Measurements from ENCODE around the gene VWA5A.

The VWA5A gene

DNA sequence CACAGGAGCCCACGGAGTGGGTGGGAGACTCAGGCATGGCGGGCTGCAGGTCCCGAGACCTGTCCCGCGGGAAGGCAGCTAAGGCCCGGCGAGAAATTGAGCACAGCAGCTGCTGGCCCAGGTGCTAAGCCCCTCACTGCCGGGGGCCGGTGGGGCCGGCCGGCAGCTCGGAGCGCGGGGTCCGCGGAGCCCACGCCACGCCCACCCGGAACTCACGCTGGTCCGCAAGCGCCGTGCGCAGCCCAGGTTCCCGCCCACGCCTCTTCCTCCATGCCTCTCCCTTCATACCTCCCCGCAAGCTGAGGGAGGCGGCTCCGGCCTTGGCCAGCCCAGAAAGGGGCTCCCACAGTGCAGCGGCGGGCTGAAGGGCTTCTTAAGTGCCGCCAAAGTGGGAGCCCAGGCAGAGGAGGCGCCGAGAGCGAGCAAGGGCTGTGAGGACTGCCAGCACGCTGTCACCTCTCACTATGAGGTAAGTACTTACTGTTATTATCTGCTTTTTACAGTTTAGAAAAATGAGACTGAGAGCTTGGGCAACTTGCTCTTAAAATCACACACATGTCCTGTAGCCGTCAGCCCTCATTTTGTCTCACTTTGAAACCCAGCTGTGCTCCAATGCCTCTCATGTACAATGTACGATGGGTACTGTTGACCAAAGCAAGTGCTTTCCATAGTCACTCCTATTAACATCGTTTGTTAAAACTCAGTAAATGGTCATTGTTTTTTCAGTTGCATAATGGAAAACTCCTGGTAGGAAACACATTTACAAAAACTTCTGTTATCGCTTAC, 55.7 kb downstream of the VWA5A start:
- H3K27ac Mint-ChIP-seq: no peak overlapping the region

DNA sequence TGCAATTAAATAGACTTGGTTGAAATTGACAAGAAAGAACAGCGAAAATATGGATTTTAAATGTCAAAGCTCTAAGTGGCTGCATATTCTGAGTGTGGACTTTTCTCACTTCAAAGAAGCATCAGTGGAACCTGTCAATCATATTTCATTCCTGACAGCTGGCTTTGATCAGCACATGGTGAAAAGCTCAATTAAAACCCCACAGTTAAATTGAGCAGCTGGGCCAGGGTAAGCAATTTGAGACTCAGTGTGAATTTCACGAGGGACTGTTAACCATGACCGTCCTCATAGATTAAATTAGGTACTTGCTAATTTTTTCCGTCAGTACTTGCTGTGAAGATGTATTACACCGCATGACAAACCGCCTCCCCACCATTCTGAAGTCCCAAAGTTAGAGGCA, 56.9 kb downstream of the VWA5A start:
- peaks cover 3% of the 10 kb centered on the region for H3K27me3 Mint-ChIP-seq (ENCODE audit: low read depth)
- H3K4me1 Mint-ChIP-seq (ENCODE audit: low read depth): no peaks in the 10 kb centered on the region
- H3K36me3 Mint-ChIP-seq (ENCODE audit: low read depth): no peaks in the 10 kb centered on the region
- no peaks in the 10 kb centered on the region for H3K9me3 Mint-ChIP-seq
- no peak overlapping the region for H3K27ac Mint-ChIP-seq
- no peak overlapping the region for H3K4me3 Mint-ChIP-seq

More for the DNA sequence above, 55.7 kb downstream of the VWA5A start:
- H3K27me3 Mint-ChIP-seq (ENCODE audit: low read depth): peaks cover 3% of the 10 kb centered on the region
- H3K4me3 Mint-ChIP-seq: no peak overlapping the region
- H3K36me3 Mint-ChIP-seq (ENCODE audit: low read depth): no peaks in the 10 kb centered on the region
- H3K4me1 Mint-ChIP-seq (ENCODE audit: low read depth): no peaks in the 10 kb centered on the region
- no peaks in the 10 kb centered on the region for H3K9me3 Mint-ChIP-seq

DNA sequence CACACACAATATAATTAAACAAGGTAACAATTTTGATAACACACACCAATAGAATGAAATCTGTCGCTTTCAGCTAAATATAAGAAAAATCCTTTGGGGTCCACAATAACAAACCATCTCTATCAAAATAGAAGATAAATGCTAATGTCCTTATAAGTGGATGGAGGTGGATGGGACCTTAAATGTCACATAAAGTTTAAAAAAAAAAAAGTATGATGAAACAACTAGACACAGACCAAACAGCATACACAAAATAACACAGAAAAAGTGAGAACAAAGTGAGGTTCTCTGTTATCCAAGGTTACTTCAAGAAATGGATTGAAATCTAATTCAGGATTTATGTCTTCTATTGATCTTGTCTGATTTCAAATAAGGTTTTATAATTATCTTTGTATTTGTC, 57.3 kb downstream of the VWA5A start:
- Mint-ChIP-seq H3K4me3 (no peak overlapping the region), H3K36me3 (ENCODE audit: low read depth) (no peaks in the 10 kb centered on the region), H3K4me1 (ENCODE audit: low read depth) (no peaks in the 10 kb centered on the region)

DNA sequence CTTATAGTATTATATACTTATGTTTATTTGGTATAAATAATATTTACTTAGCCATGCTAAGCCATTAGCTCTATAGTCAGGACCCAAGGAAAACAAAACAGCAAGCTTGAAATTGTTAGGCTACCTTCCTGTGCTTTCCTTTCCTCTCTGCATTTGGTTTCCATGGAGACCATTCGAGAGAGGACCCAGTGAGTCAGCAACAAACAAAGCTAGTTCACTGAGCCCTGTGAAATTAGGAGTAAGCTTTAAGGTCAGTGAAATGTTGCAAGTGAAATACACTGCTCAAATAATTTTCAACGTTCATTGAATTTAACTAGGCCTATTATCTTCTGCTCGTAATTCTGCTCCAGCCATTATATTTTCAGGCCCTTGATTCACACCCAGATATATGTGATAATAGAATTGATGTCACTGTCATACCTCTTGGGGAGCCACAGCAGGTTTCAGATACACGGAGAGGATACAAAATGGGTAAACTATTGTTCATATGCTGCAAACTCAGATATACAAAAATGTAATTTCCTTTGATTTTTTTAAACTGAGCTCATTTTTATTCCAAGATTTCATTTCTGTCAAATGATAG, 58.8 kb downstream of the VWA5A start:
- no peaks in the 10 kb centered on the region for H3K4me1 Mint-ChIP-seq (ENCODE audit: low read depth)
- H3K27ac Mint-ChIP-seq: no peak overlapping the region
- H3K4me3 Mint-ChIP-seq: no peak overlapping the region
- peaks cover 3% of the 10 kb centered on the region for H3K27me3 Mint-ChIP-seq (ENCODE audit: low read depth)
- H3K36me3 Mint-ChIP-seq (ENCODE audit: low read depth): no peaks in the 10 kb centered on the region
- H3K9me3 Mint-ChIP-seq: no peaks in the 10 kb centered on the region

More for the DNA sequence above, 57.3 kb downstream of the VWA5A start:
- Mint-ChIP-seq H3K9me3 (no peaks in the 10 kb centered on the region), H3K27ac (no peak overlapping the region), H3K27me3 (ENCODE audit: low read depth) (peaks cover 3% of the 10 kb centered on the region)

DNA sequence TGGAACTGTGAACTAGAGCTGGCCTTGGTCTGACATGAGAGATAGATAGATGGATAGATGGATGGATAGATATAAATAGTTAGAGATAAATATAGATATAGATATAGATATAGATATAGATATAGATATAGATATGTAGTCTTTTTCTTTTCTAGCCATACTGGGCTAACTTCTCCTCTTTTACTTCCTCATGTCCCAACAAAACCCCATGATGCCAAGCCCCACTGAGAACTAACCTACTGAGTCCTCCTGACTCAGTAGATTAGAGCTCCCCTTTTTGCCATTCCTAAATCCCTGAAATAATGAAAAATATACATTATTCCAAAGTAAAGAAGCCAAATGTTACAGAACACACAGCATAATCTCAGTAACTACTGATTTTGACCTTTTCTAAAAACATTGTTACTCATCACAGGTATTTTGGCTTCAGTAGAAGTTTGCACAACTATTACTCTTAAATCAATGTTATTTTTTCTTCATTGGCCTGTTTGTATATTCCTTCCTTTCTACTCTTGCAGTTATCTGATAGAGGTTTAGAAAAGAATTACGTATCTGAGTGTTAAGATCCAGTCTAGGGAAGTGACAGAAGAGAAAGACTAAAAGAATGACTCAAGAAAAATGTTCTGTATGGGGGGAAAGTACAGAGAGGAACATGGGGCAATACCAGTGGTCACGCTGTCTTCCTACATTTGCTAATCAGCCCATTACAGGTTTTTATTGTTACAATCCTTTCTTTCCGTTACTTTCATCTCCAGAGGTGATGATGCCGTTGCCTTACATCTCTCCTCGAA, 61.9 kb downstream of the VWA5A start:
- no peaks in the 10 kb centered on the region for H3K36me3 Mint-ChIP-seq (ENCODE audit: low read depth)
- H3K27me3 Mint-ChIP-seq (ENCODE audit: low read depth): peaks cover 12% of the 10 kb centered on the region
- no peaks in the 10 kb centered on the region for H3K9me3 Mint-ChIP-seq
- no peak overlapping the region for H3K27ac Mint-ChIP-seq
- H3K4me3 Mint-ChIP-seq: no peak overlapping the region
- H3K4me1 Mint-ChIP-seq (ENCODE audit: low read depth): no peaks in the 10 kb centered on the region

DNA sequence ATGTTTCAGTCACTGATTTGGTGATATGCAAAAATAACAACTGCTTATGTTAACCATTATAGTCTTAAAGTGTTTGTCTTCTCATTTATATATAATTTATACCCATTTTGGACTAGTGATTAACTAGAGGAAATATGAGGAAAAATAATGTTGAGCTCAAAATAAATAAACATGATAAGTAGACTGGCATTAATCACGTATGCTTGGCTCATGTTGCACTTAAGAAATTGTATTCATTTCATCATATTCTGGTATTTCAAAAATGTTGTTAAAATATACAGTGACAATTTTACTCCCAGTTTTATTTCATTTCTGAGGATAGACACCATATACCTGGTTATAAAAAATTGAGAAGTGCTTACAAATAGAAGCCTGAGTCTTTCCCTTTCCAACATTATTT, 64.1 kb downstream of the VWA5A start:
- Mint-ChIP-seq H3K4me1 (ENCODE audit: low read depth) (no peaks in the 10 kb centered on the region), H3K27ac (no peak overlapping the region), H3K9me3 (no peaks in the 10 kb centered on the region), H3K27me3 (ENCODE audit: low read depth) (peaks cover 15% of the 10 kb centered on the region), H3K4me3 (no peak overlapping the region), H3K36me3 (ENCODE audit: low read depth) (no peaks in the 10 kb centered on the region)

DNA sequence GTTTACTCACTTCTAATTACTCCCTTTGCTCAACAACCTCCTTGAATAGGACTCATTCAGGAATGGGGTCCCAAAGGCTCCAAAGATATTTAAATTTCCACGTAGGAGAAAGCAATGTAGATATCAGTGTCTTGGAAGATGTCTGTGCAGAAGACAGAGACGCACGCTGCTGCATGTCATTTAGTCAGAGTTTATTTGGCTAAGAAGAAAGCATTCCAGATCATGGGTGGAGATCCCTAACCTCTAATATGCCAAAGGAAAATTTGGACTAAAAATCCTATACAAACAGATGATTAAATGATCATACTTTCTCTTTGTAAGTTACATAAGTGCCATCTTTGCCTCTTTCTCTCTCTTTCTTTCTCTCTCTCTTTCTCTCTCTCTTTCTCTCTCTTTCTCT, 67.8 kb downstream of the VWA5A start, which contains the start of gene OR10D3:
Gene OR10D3 (plus strand): TSS at position 278 of the 400 bp plus-strand sequence. CDS start 1,925 bp downstream, outside the sequence.
- no peaks in the 10 kb centered on the region for H3K4me1 Mint-ChIP-seq (ENCODE audit: low read depth)
- H3K9me3 Mint-ChIP-seq: no peaks in the 10 kb centered on the region
- H3K27me3 Mint-ChIP-seq (ENCODE audit: low read depth): peaks cover 20% of the 10 kb centered on the region
- H3K27ac Mint-ChIP-seq: no peak within 1 kb of the TSS
- H3K4me3 Mint-ChIP-seq: no peak within 1 kb of the TSS
- no peaks in the 10 kb centered on the region for H3K36me3 Mint-ChIP-seq (ENCODE audit: low read depth)

DNA sequence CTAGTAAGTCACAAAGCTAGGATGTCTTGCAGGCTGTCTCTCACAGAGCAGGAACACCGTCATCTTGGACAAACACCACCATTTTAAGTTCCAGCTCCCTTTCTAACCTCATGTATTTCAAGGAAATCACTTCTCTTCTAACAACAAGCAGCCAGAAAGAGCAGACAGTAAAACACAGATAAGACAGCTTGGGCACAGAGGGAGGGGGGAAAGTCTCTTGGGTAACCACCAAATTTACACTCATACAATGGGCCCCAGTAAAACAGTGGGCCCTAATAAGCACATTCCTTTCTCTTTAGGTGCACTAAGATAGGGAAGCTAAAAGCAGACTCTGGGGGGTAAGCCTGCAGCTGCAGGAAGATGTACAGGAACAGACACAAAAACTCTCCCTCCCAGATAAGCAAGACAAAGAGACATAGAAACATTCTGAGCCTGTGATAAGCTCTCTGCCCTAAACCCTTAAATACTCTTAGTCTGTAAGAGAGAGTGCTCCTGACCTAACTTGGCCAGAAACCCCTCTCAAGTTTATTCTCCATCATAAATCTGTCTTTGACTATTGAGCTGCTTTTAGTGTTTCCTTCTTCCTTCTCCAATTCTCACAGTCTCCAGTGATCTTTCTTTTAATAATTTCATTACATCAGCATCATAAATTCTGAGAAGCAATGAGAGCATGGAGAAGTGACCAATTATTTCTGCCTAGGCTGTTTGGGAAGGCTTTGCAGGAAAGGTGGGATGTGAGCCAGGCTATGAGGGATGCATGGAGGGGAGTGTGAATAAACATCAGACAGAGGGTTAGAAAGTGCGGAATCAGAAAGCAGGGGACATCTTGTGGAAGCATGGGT, 75.3 kb downstream of the VWA5A start:
- no peaks in the 10 kb centered on the region for H3K4me1 Mint-ChIP-seq (ENCODE audit: low read depth)
- H3K4me3 Mint-ChIP-seq: no peak overlapping the region
- no peak overlapping the region for H3K27ac Mint-ChIP-seq
- H3K9me3 Mint-ChIP-seq: no peaks in the 10 kb centered on the region
- no peaks in the 10 kb centered on the region for H3K36me3 Mint-ChIP-seq (ENCODE audit: low read depth)
- H3K27me3 Mint-ChIP-seq (ENCODE audit: low read depth): peaks cover 15% of the 10 kb centered on the region

DNA sequence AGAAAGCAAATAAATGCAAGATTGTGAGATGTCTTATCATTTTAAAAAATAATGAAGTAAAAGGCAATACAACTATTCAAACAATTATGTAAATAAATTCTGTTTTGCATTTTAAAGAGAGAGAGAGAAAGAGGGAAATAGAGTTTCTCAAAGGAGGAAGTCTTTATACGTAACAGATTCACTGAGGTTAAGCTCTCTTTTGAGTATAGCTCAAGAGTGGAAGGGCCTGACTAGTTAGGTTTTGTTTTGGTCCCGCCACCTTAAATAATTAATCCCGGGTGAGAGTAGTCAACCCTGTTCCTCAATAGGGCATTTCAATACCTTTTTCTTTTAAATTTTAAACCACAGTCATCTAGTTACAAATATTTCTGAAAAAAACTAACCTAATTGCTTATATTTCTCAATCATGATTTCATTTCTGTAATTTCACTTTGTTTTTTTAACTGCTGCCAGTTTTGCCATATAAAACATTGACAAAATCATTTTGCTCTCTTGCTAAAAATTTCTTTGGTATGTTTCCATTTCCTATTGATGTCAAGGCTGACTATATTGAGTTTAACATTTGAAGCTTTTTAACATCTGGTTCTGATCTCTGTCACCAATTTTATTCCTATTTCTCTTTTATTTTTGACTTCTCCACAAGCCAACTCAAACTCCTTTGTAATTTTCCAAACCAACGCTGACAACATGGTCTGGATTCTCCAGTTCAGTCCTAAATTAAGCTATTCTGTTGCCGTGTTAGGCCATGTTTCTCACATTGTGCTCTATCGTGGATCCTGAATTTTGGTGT, 78.2 kb downstream of the VWA5A start:
- Mint-ChIP-seq H3K9me3 (no peaks in the 10 kb centered on the region), H3K36me3 (ENCODE audit: low read depth) (no peaks in the 10 kb centered on the region), H3K27me3 (ENCODE audit: low read depth) (peaks cover 12% of the 10 kb centered on the region), H3K27ac (no peak overlapping the region), H3K4me1 (ENCODE audit: low read depth) (no peaks in the 10 kb centered on the region), H3K4me3 (no peak overlapping the region)

DNA sequence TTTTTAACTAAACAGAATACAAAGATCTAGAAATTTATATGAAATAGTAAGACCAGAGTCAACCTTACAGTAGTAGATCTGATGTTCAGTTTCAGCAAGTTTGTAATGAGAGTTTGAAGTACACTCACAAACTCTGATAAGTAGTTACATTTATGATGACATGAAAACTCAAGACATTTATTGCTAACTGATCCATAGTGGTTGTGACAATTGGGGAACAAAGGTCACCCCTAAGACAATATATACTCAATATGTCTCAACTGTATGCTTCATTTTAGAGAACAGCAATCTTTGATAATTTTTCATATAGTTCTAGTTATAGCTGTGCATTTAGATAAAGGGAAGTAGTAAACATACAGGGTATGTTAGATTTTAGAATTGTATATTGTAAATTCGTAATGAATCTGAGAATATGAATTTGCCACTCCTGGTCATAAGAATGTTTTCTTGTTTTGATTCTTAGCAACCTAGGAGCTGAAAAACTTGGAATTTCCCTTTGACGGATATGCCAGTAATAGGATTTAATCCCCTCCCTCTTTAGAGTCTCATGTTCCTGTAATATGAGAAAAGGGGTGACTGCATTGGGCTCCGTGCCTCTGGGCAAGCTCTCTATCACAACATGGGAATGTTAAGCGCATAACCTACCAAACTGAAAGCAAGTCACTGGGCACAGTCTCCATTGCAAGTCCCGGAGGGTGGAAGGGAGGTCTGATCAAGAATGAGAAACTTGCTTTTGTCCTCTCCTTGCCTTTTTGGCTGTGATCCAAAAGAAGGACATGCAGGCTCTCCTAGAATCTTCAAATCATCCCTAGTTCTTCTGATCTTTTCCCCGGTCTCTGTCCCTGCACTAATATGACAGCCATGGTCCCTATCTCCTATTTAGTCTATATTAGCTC, 79.3 kb downstream of the VWA5A start:
- Mint-ChIP-seq H3K36me3 (ENCODE audit: low read depth) (no peaks in the 10 kb centered on the region), H3K9me3 (no peaks in the 10 kb centered on the region), H3K4me3 (no peak overlapping the region), H3K4me1 (ENCODE audit: low read depth) (no peaks in the 10 kb centered on the region), H3K27ac (no peak overlapping the region), H3K27me3 (ENCODE audit: low read depth) (peaks cover 12% of the 10 kb centered on the region)

DNA sequence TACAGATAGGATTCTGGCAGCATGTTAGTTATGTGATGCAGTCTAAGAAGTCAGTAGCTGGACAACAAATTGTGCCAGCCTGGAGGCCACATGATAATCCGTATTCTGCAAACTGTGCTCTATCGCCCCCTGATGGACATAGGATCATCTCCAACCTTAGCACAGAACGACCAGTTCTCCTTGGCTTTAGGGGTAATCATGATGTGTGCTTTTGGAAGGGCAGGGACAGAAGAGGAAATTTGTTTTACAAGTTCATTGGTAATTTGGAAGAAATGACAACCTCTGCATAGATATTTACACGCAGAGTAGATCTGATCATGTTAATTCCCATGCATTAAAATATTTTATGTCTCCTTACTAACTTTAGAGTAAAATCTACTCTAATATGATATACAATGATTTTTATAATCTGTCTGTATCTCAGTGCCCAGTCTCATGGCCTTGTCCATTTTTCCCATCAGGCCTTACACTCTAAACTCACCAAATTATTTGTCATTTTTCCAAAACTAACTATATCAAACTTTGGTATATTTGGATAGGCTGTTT, 80.0 kb downstream of the VWA5A start:
- Mint-ChIP-seq H3K9me3 (no peaks in the 10 kb centered on the region), H3K36me3 (ENCODE audit: low read depth) (no peaks in the 10 kb centered on the region), H3K27ac (no peak overlapping the region), H3K4me3 (no peak overlapping the region), H3K27me3 (ENCODE audit: low read depth) (peaks cover 12% of the 10 kb centered on the region), H3K4me1 (ENCODE audit: low read depth) (no peaks in the 10 kb centered on the region)

Data from T-helper 1 cell treated with Interleukin-12 subunit alpha and Interleukin-12 subunit beta and Interleukin-4 antibody, amounts not matched to agents 30 μg/mL and 1 μg/mL, for 36 hours (primary cell).